Smooth muscle cell (in vitro differentiated cells): Measurements from ENCODE around the gene RAD51B. TPM values are rescaled to one million over a fixed set of nuclear protein-coding genes. Genes with fewer than 3 reads are reported as not detected.

ENCODE experiments used
- DNase-seq: peaks from one replicate; lab custom pipeline; 2025; ENCODE audit not compliant: unreplicated experiment; lab: John Stamatoyannopoulos, UW
- H2AFZ ChIP-seq: fragments of 200-600 bp; sonication (generic); 2 replicates; pipeline ENCODE4 v1.6.0; 2016; ENCODE audit warnings: antibody characterized with exemption, low read depth, mild to moderate bottlenecking
- H3F3A ChIP-seq: fragments of 200-600 bp; sonication (generic); 2 replicates; pipeline ENCODE4 v1.6.0; 2017; ENCODE audit warnings: antibody characterized with exemption, low read depth
- H3K27ac ChIP-seq: fragments of 200-600 bp; sonication (generic); 2 replicates; pipeline ENCODE4 v1.5.1; 2016; ENCODE audit warnings: low read depth, mild to moderate bottlenecking
- H3K27me3 ChIP-seq: fragments of 200-600 bp; sonication (generic); 2 replicates; pipeline ENCODE4 v1.6.1; 2016; ENCODE audit warnings: low read depth, mild to moderate bottlenecking
- H3K36me3 ChIP-seq: fragments of 200-600 bp; sonication (generic); 2 replicates; pipeline ENCODE4 v1.5.1; 2016; ENCODE audit warnings: low read depth
- H3K4me1 ChIP-seq: fragments of 200-600 bp; sonication (generic); 2 replicates; pipeline ENCODE4 v1.5.1; 2016; ENCODE audit warnings: low read depth
- H3K4me2 ChIP-seq: fragments of 200-600 bp; sonication (generic); 2 replicates; pipeline ENCODE4 v1.6.0; 2016; ENCODE audit warnings: mild to moderate bottlenecking
- H3K4me3 ChIP-seq: fragments of 200-600 bp; sonication (generic); 2 replicates; pipeline ENCODE4 v1.5.1; 2016; ENCODE audit warnings: mild to moderate bottlenecking
- H3K79me2 ChIP-seq: fragments of 200-600 bp; sonication (generic); 2 replicates; pipeline ENCODE4 v1.6.0; 2016; ENCODE audit warnings: low read depth, mild to moderate bottlenecking
- H3K9ac ChIP-seq: fragments of 200-600 bp; sonication (generic); 2 replicates; pipeline ENCODE4 v1.6.0; 2016; ENCODE audit warnings: low read depth
- H3K9me3 ChIP-seq: fragments of 200-600 bp; sonication (generic); replicated peaks from 2 replicates; pipeline ENCODE4 v1.5.1; 2016; ENCODE audit warnings: low read depth
- H4K20me1 ChIP-seq: fragments of 200-600 bp; sonication (generic); 2 replicates; pipeline ENCODE4 v1.6.0; 2016; ENCODE audit warnings: low read depth
- CTCF ChIP-seq: fragments of 200-600 bp; sonication (generic); IDR thresholded peaks from 2 replicates; pipeline ENCODE4 v1.5.1; 2017; ENCODE audit warnings: borderline replicate concordance, mild to moderate bottlenecking, antibody characterized with exemption; ENCODE audit not compliant: insufficient read depth, poor library complexity, severe bottlenecking
- WGBS: methylation state at CpG from one replicate; pipeline ENCODE4 v1.1.7; 2016; ENCODE audit warnings: low lambda C conversion rate; 5-methylcytosine and 5-hydroxymethylcytosine counted together
- polyA plus RNA-seq: library from polyadenylated mRNA; unstranded; fragments of >200 nt; fragmentation: Nextera tagmentation; extraction: Ambion mirVana; gene quantifications from 2 replicates; pipeline ENCODE4 v1.2.1, GENCODE V29; 2016
- total RNA-seq: library from RNA; depleted of rRNA; stranded (reverse); fragments of >200 nt; gene quantifications from 2 replicates; pipeline ENCODE4 v1.2.3, GENCODE V29; 2014

The RAD51B gene
- total and polyA plus RNA-seq, 2 experiments from 2014 or later = 4.6 to 5.3 TPM

GRCh38 chr14:68359837-68360552 is 540.4 kb downstream of the RAD51B start:
- peak overlapping the region; percentile 46 for H2AFZ ChIP-seq
- no peaks in the 10 kb centered on the region for H3K79me2 ChIP-seq
- no peaks in the 10 kb centered on the region for H3K9me3 ChIP-seq
- H3K9ac ChIP-seq = no peak overlapping the region
- no peaks in the 10 kb centered on the region for H4K20me1 ChIP-seq
- no peaks in the 10 kb centered on the region for H3K36me3 ChIP-seq
- H3K4me3 ChIP-seq = no peak overlapping the region
- WGBS = 75% methylated on average over 8 of the region's 8 CpGs
- peaks cover 13% of the 10 kb centered on the region for H3F3A ChIP-seq
- no peak for DNase-seq
- no peak overlapping the region for H3K27ac ChIP-seq
- H3K4me1 ChIP-seq = peaks cover 34% of the 10 kb centered on the region
- no peak overlapping the region for H3K4me2 ChIP-seq
- H3K27me3 ChIP-seq = no peaks in the 10 kb centered on the region
- TF ChIP-seq CTCF = no peak

DNA sequence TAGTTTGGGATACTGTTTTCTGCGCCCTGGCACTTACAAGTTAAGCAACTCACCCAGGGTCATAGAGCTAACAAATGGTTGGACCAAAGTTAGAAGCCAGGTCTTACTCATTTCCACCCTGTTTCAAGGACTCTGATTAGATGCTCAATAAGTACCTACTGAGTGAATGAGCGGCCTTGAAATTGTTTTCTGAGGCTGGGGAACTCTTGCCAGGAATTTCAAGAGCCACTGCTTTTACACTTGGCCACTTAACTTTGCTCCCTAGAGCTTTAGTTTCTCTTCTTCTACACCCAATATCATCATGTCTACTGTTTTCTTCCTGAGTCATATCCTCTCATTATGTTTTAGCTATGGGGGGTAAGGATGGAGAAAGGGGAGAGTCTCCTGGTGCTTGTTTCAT is 541.7 kb downstream of the RAD51B start:
- Histone ChIP-seq H3K36me3 (no peaks in the 10 kb centered on the region), H3K9ac (no peak overlapping the region), H3F3A (peaks cover 17% of the 10 kb centered on the region), H3K4me2 (no peak overlapping the region), H3K9me3 (no peaks in the 10 kb centered on the region), H3K4me3 (no peak overlapping the region), H4K20me1 (no peaks in the 10 kb centered on the region), H2AFZ (no peak overlapping the region), H3K27ac (no peak overlapping the region), H3K79me2 (no peaks in the 10 kb centered on the region), H3K27me3 (no peaks in the 10 kb centered on the region), H3K4me1 (peaks cover 47% of the 10 kb centered on the region)
- no peak for DNase-seq
- TF ChIP-seq CTCF = no peak
- WGBS = 88% methylated on average over 2 of the region's 2 CpGs

GRCh38 chr14:68362846-68363245 is 543.3 kb downstream of the RAD51B start:
- 88% methylated on average over 4 of the region's 4 CpGs for WGBS
- no peak for TF ChIP-seq CTCF
- Histone ChIP-seq H2AFZ (no peak overlapping the region), H3K4me3 (no peak overlapping the region), H3K36me3 (no peaks in the 10 kb centered on the region), H3K9ac (no peak overlapping the region), H3K4me1 (peaks cover 63% of the 10 kb centered on the region), H3K27me3 (no peaks in the 10 kb centered on the region), H3K27ac (peak overlapping the region; percentile 98), H3K4me2 (no peak overlapping the region), H3F3A (peaks cover 20% of the 10 kb centered on the region), H4K20me1 (no peaks in the 10 kb centered on the region), H3K9me3 (no peaks in the 10 kb centered on the region), H3K79me2 (no peaks in the 10 kb centered on the region)
- no peak for DNase-seq

- H3K9me3 ChIP-seq = no peaks in the 10 kb centered on the region
- peak overlapping the region; percentile 83 for H3K9ac ChIP-seq
- H2AFZ ChIP-seq = peak overlapping the region; percentile 81
- no peaks in the 10 kb centered on the region for H3K36me3 ChIP-seq
- peaks cover 20% of the 10 kb centered on the region for H3F3A ChIP-seq
- H3K79me2 ChIP-seq = no peaks in the 10 kb centered on the region
- DNase-seq = no peak
- no peak for TF ChIP-seq CTCF
- 55% methylated on average over 11 of the region's 11 CpGs for WGBS
- H3K27ac ChIP-seq = peak overlapping the region; percentile 98
- H3K4me2 ChIP-seq = peak overlapping the region; percentile 77
- no peak overlapping the region for H3K4me3 ChIP-seq
- H4K20me1 ChIP-seq = no peaks in the 10 kb centered on the region
- peaks cover 69% of the 10 kb centered on the region for H3K4me1 ChIP-seq
- no peaks in the 10 kb centered on the region for H3K27me3 ChIP-seq
Measured at GRCh38 chr14:68363466-68363842, 543.9 kb downstream of the RAD51B start.
